LNCAP (cell line): ENCODE data around the gene NEDD4L.

ENCODE experiments used
- CTCF ChIP-seq: fragments of 450-650 bp; IDR thresholded peaks from 2 replicates; pipeline ENCODE4 v1.5.1; 2017; ENCODE audit warnings: mild to moderate bottlenecking

The NEDD4L gene

GRCh38 chr18:58105206-58105887 is 61.3 kb downstream of the NEDD4L start:
- TF ChIP-seq CTCF = no peak

GRCh38 chr18:58105888-58106260 is 61.8 kb downstream of the NEDD4L start:
- no peak for TF ChIP-seq CTCF

GRCh38 chr18:58106289-58107070 is 62.5 kb downstream of the NEDD4L start:
- TF ChIP-seq CTCF = no peak

- no peak for TF ChIP-seq CTCF
These were observed 65.2 kb downstream of the NEDD4L start for GRCh38 chr18:58109256-58109655.

GRCh38 chr18:58110398-58110797 is 66.4 kb downstream of the NEDD4L start:
- no peak for TF ChIP-seq CTCF

- no peak for TF ChIP-seq CTCF
These were observed 68.1 kb downstream of the NEDD4L start for GRCh38 chr18:58112174-58112573.

- TF ChIP-seq CTCF = no peak
These were observed 69.3 kb downstream of the NEDD4L start for GRCh38 chr18:58113337-58113736.
